SK-N-SH treated with all-trans-retinoic acid at 6 μM for 48 hours (cell line): ENCODE data around the gene YEATS2.

Experiments
- SNAI2 ChIP-seq: fragments of 250-450 bp; sonication (Bioruptor Pico); IDR thresholded peaks from 2 replicates; pipeline ENCODE4 v1.5.0; 2020; ENCODE audit warnings: mild to moderate bottlenecking, moderate library complexity
- ZC3H10 ChIP-seq: fragments of 250-450 bp; sonication (Bioruptor Pico); IDR thresholded peaks from 2 replicates; pipeline ENCODE4 v1.5.1; 2021; ENCODE audit warnings: mild to moderate bottlenecking, moderate library complexity
- ZFP3 ChIP-seq: fragments of 250-450 bp; sonication (Bioruptor Pico); IDR thresholded peaks from 2 replicates; pipeline ENCODE4 v1.5.0; 2020; ENCODE audit warnings: mild to moderate bottlenecking, moderate library complexity
- ZNF565 ChIP-seq: fragments of 450-650 bp; formaldehyde crosslinking; conservative IDR thresholded peaks from 2 replicates; pipeline ENCODE4 v1.5.0; 2020; ENCODE audit warnings: low read depth, mild to moderate bottlenecking, moderate library complexity
- TF ChIP-seq, protein P1 (sequence below): fragments of 250-450 bp; sonication (Bioruptor Pico); IDR thresholded peaks from 2 replicates; pipeline ENCODE4 v1.8.0; 2021; ENCODE audit warnings: low read depth, mild to moderate bottlenecking, moderate library complexity, borderline replicate concordance
- TF ChIP-seq, protein P2 (sequence below): fragments of 250-450 bp; sonication (Bioruptor Pico); IDR thresholded peaks from 2 replicates; pipeline ENCODE4 v1.5.0; 2020; ENCODE audit warnings: mild to moderate bottlenecking, moderate library complexity

DNA sequence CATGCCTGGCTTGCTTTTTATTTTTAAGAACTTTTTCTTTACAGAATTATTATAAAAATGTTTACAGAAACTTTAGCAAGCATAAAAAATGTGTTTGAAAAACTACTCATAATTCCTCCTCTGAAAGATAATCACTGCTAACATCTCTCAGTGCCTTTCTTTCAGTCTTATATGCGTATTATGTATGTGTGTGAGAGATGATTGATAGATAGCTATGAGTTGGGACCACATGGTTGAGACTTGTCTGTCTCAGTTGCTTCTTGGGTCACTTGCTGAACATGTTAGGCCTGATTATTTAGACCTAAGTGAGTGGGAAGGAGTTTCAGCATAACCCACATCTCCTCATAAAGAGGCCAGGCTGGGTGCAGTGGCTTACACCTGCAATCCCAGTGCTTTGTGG is 116.6 kb downstream of the YEATS2 start:
- no peak for TF ChIP-seq ZNF565 (CRISPR knock-in tag)
- TF ChIP-seq, protein P1, sequence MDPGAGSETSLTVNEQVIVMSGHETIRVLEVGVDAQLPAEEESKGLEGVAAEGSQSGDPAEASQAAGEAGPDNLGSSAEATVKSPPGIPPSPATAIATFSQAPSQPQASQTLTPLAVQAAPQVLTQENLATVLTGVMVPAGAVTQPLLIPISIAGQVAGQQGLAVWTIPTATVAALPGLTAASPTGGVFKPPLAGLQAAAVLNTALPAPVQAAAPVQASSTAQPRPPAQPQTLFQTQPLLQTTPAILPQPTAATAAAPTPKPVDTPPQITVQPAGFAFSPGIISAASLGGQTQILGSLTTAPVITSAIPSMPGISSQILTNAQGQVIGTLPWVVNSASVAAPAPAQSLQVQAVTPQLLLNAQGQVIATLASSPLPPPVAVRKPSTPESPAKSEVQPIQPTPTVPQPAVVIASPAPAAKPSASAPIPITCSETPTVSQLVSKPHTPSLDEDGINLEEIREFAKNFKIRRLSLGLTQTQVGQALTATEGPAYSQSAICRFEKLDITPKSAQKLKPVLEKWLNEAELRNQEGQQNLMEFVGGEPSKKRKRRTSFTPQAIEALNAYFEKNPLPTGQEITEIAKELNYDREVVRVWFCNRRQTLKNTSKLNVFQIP (CRISPR knock-in tag): no peak
- no peak for TF ChIP-seq ZC3H10 (CRISPR knock-in tag)
- TF ChIP-seq, protein P2, sequence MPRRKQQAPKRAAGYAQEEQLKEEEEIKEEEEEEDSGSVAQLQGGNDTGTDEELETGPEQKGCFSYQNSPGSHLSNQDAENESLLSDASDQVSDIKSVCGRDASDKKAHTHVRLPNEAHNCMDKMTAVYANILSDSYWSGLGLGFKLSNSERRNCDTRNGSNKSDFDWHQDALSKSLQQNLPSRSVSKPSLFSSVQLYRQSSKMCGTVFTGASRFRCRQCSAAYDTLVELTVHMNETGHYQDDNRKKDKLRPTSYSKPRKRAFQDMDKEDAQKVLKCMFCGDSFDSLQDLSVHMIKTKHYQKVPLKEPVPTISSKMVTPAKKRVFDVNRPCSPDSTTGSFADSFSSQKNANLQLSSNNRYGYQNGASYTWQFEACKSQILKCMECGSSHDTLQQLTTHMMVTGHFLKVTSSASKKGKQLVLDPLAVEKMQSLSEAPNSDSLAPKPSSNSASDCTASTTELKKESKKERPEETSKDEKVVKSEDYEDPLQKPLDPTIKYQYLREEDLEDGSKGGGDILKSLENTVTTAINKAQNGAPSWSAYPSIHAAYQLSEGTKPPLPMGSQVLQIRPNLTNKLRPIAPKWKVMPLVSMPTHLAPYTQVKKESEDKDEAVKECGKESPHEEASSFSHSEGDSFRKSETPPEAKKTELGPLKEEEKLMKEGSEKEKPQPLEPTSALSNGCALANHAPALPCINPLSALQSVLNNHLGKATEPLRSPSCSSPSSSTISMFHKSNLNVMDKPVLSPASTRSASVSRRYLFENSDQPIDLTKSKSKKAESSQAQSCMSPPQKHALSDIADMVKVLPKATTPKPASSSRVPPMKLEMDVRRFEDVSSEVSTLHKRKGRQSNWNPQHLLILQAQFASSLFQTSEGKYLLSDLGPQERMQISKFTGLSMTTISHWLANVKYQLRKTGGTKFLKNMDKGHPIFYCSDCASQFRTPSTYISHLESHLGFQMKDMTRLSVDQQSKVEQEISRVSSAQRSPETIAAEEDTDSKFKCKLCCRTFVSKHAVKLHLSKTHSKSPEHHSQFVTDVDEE (CRISPR knock-in tag): no peak
- TF ChIP-seq ZFP3: no peak
- no peak for TF ChIP-seq SNAI2 (CRISPR knock-in tag)
